KG1 (cell line): ENCODE measurements around the gene TM4SF5.

Experiments used
- DNase-seq: peaks from one replicate; lab custom pipeline; 2025; lab: John Stamatoyannopoulos, UW

Gene TM4SF5

GRCh38 chr17:4747847-4748246 lies 23.8 kb upstream of the TM4SF5 start:
- DNase-seq, result no peak

GRCh38 chr17:4748686-4749085 lies 23.0 kb upstream of the TM4SF5 start:
- no peak for DNase-seq

- DNase-seq, result no peak
Measured at GRCh38 chr17:4750606-4751005, 21.1 kb upstream of the TM4SF5 start.

- no peak for DNase-seq
Measured at GRCh38 chr17:4751932-4752331, 19.8 kb upstream of the TM4SF5 start.

GRCh38 chr17:4753392-4753791 lies 18.3 kb upstream of the TM4SF5 start:
- DNase-seq, result no peak

- no peak for DNase-seq
Measured at GRCh38 chr17:4759776-4760236, 11.9 kb upstream of the TM4SF5 start.

- no peak for DNase-seq
Measured at GRCh38 chr17:4764595-4764994, 7.1 kb upstream of the TM4SF5 start.

GRCh38 chr17:4766201-4766600 lies 5.5 kb upstream of the TM4SF5 start:
- DNase-seq, result no peak

- DNase-seq, result no peak
Measured at GRCh38 chr17:4766723-4767122, 5.0 kb upstream of the TM4SF5 start.

GRCh38 chr17:4768298-4768697 lies 3.4 kb upstream of the TM4SF5 start:
- no peak for DNase-seq

GRCh38 chr17:4769628-4770027 lies 2.1 kb upstream of the TM4SF5 start:
- DNase-seq, result no peak

GRCh38 chr17:4772235-4772613 lies 538 bp downstream of the TM4SF5 start:
- no peak for DNase-seq

- DNase-seq, result no peak
Measured at GRCh38 chr17:4777969-4778760, 6.5 kb downstream of the TM4SF5 start.

GRCh38 chr17:4780325-4780955 lies 8.8 kb downstream of the TM4SF5 start:
- no peak for DNase-seq

GRCh38 chr17:4782652-4783051 lies 11.0 kb downstream of the TM4SF5 start:
- no peak for DNase-seq

- DNase-seq, result no peak
Measured at GRCh38 chr17:4785311-4786105, 13.8 kb downstream of the TM4SF5 start.

GRCh38 chr17:4786106-4786511 lies 14.4 kb downstream of the TM4SF5 start, which contains the start of gene VMO1:
VMO1 (minus strand) TSS chr17:4786364; CDS start chr17:4786352, 12 bp downstream.
- no peak for DNase-seq

GRCh38 chr17:4786516-4786915 lies 14.8 kb downstream of the TM4SF5 start:
- DNase-seq, result no peak

- DNase-seq, result no peak
Measured at GRCh38 chr17:4788159-4788806, 16.6 kb downstream of the TM4SF5 start.

- DNase-seq, result no peak
Measured at GRCh38 chr17:4788807-4789700, 17.4 kb downstream of the TM4SF5 start, which contains the start of gene GLTPD2. GLTPD2 (plus strand) TSS chr17:4788964; CDS start chr17:4789012, 48 bp downstream.

- no peak for DNase-seq
Measured at GRCh38 chr17:4789701-4789950, 17.9 kb downstream of the TM4SF5 start.
